K562 (cell line): ENCODE data around the gene AKAP13.

Source experiments
- EP300 ChIP-seq: IDR thresholded peaks from 2 replicates; pipeline ENCODE4 v1.6.1; 2012; ENCODE audit warnings: low read length, improper control_type of control experiment
- MYC ChIP-seq, 2 experiments: fragments of 250-450 bp in 1 of 2; sonication (Bioruptor Pico) in 1 of 2; IDR thresholded peaks; 2 replicates each; pipeline versions ENCODE4 v1.5.1 to v1.6.1; 2012 to 2021; ENCODE audit warnings: low read depth in 2 of 2, borderline replicate concordance in 1 of 2, improper control_type of control experiment in 1 of 2, low read length in 1 of 2, mild to moderate bottlenecking in 1 of 2, moderate library complexity in 1 of 2
- PHF21A ChIP-seq: fragments of 450-650 bp; IDR thresholded peaks from 2 replicates; pipeline ENCODE4 v1.6.1; 2017; ENCODE audit warnings: low read depth, borderline replicate concordance
- POLR2AphosphoS5 ChIP-seq: IDR thresholded peaks from 2 replicates; pipeline ENCODE4 v1.6.1; 2011; ENCODE audit warnings: mild to moderate bottlenecking, low read depth, low read length, moderate library complexity; ENCODE audit not compliant: control insufficient read depth, insufficient read depth

DNA sequence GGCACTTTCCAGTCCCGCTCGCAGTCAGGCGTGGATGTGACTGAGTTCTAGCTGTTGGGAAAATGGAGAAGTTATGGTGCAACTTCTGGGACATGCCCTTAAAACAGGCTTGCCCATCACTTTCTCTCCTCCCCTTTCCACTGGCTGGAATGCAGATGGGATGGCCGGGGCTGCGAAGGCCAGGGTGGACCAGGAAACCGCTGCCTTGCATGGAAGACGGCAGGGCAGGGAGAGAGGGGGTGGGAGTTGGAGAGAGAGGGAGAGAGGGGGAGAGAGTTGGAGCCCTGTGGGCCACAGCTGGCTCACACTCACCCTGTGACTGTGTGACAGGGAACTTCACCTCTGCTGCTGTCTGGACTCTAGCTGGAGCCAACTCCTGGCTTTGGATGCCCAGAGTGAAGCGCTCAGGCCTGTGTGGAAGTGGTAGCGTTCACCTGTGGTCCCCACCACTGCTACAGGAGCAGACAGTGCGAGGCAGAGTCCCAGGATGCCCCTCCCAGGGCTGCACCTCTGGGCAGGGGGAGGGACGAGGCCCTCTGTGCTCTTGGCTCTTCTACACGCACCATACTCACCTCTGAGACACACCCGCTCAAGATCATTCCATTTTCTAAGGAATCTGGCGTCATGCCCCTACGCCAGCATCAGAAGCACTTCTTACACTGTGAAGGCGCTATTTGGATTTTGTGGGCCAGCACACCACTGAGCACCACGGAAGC, 377.7 kb downstream of the AKAP13 start:
- TF ChIP-seq POLR2AphosphoS5 (no peak), MYC (IDR thresholded peaks at IDR 0.05; ENCODE audit: low read depth, low read length) (no peak), MYC (CRISPR knock-in tag; IDR thresholded peaks at IDR 0.05; ENCODE audit: borderline replicate concordance, low read depth) (no peak), EP300 (no peak), PHF21A (no peak)
